Measurements from ENCODE around the gene PDYN.

The PDYN gene

DNA sequence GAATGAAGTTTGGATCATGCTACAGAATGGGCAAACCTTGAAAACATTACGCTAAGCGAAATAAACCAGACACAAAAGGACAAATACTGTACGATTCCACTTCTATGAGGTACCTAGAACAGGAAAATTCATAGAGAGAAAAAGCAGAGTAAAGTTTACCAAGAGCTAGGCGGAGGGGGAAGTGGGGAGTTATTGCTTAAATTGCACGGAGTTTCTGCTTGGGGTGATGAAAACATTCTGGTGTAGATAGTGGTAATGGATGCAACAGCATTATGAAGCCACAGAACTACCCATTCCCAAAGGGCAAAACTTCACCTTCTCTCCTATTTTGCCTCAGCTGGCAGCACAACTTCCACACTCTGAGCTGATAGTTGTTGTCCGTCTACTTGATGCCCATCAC lies 6.4 kb upstream of the PDYN start:
- no peak overlapping the region for H3K4me3 ChIP-seq (ENCODE audit: low read length)
- peaks cover 10% of the 10 kb centered on the region for H3K27me3 ChIP-seq (ENCODE audit: control insufficient read depth, low read length)
- no peaks in the 10 kb centered on the region for H3K4me1 ChIP-seq (ENCODE audit: control insufficient read depth, low read length)
- no peaks in the 10 kb centered on the region for H3F3A ChIP-seq (ENCODE audit: control insufficient read depth, insufficient read depth)
- TF ChIP-seq EZH2phosphoT487 (IDR thresholded peaks at IDR 0.05; ENCODE audit: borderline replicate concordance, low read length): no peak
- TF ChIP-seq, protein P1, sequence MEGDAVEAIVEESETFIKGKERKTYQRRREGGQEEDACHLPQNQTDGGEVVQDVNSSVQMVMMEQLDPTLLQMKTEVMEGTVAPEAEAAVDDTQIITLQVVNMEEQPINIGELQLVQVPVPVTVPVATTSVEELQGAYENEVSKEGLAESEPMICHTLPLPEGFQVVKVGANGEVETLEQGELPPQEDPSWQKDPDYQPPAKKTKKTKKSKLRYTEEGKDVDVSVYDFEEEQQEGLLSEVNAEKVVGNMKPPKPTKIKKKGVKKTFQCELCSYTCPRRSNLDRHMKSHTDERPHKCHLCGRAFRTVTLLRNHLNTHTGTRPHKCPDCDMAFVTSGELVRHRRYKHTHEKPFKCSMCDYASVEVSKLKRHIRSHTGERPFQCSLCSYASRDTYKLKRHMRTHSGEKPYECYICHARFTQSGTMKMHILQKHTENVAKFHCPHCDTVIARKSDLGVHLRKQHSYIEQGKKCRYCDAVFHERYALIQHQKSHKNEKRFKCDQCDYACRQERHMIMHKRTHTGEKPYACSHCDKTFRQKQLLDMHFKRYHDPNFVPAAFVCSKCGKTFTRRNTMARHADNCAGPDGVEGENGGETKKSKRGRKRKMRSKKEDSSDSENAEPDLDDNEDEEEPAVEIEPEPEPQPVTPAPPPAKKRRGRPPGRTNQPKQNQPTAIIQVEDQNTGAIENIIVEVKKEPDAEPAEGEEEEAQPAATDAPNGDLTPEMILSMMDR (IDR thresholded peaks at IDR 0.05; ENCODE audit: low read depth, low read length, poor library complexity, severe bottlenecking): no peak
- H3K4me2 ChIP-seq (ENCODE audit: low read length): no peak overlapping the region
- H3K9me2 ChIP-seq (replicated peaks; ENCODE audit: control insufficient read depth, low read length): no peaks in the 10 kb centered on the region
- H3K9me3 ChIP-seq (ENCODE audit: control insufficient read depth, insufficient read depth, low read length): no peaks in the 10 kb centered on the region
- no peaks in the 10 kb centered on the region for H3K79me2 ChIP-seq (ENCODE audit: control insufficient read depth, low read length)
- H3K36me3 ChIP-seq (ENCODE audit: control insufficient read depth, low read length): no peaks in the 10 kb centered on the region
- H4K20me1 ChIP-seq (ENCODE audit: control insufficient read depth, insufficient read depth, low read depth, low read length): no peaks in the 10 kb centered on the region
- H3K27ac ChIP-seq (ENCODE audit: low read depth, low read length): no peak overlapping the region

DNA sequence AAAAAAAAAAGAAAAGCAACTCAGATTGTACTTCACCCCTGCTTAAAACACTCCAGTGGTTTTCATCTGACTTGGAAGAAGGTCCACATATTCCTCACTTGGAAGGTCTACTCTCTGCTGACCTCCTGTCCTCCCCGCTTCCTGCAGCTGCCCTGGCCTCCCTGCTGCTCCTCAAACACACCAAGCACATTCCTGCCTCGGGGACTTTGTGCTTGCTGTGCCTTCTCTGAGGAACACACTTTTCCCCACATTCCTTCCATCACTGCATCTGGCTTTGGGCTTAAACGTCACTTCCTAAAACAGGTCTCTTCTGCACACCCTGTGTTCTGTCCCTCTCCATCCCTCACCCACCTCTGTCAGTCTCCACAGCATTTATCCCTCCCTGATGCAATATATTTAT lies 4.9 kb upstream of the PDYN start:
- Histone ChIP-seq H3K9me2 (replicated peaks; ENCODE audit: control insufficient read depth, low read length) (no peaks in the 10 kb centered on the region), H3K4me3 (ENCODE audit: low read length) (no peak overlapping the region), H3K4me1 (ENCODE audit: control insufficient read depth, low read length) (no peaks in the 10 kb centered on the region), H4K20me1 (ENCODE audit: control insufficient read depth, insufficient read depth, low read depth, low read length) (no peaks in the 10 kb centered on the region), H3K4me2 (ENCODE audit: low read length) (no peak overlapping the region), H3K79me2 (ENCODE audit: control insufficient read depth, low read length) (no peaks in the 10 kb centered on the region), H3K27ac (ENCODE audit: low read depth, low read length) (no peak overlapping the region), H3F3A (ENCODE audit: control insufficient read depth, insufficient read depth) (no peaks in the 10 kb centered on the region), H3K27me3 (ENCODE audit: control insufficient read depth, low read length) (peaks cover 10% of the 10 kb centered on the region), H3K36me3 (ENCODE audit: control insufficient read depth, low read length) (no peaks in the 10 kb centered on the region), H3K9me3 (ENCODE audit: control insufficient read depth, insufficient read depth, low read length) (no peaks in the 10 kb centered on the region)
- no peak for TF ChIP-seq EZH2phosphoT487 (IDR thresholded peaks at IDR 0.05; ENCODE audit: borderline replicate concordance, low read length)
- TF ChIP-seq, protein P1 (IDR thresholded peaks at IDR 0.05; ENCODE audit: low read depth, low read length, poor library complexity, severe bottlenecking): no peak

DNA sequence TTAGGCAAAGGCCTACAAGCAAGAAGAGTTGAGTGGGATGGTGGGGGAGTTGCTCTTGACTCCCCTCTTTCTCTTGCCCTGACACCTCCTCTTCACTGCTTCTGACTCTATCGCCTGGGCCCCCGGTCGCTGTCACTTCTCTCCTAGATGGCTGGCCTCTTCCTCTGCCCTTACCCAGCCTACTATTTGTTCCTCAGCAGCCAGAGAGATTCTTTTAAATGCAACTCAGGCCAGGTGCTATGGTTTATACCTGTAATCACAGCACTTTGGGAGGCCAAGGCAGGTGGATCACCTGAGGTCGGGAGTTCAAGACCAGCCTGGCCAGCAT lies 4.3 kb upstream of the PDYN start:
- no peak overlapping the region for H3K27ac ChIP-seq (ENCODE audit: low read depth, low read length)
- H3K4me2 ChIP-seq (ENCODE audit: low read length): no peak overlapping the region
- H3K4me1 ChIP-seq (ENCODE audit: control insufficient read depth, low read length): no peaks in the 10 kb centered on the region
- H3K9me2 ChIP-seq (replicated peaks; ENCODE audit: control insufficient read depth, low read length): no peaks in the 10 kb centered on the region
- H3K9me3 ChIP-seq (ENCODE audit: control insufficient read depth, insufficient read depth, low read length): no peaks in the 10 kb centered on the region
- H4K20me1 ChIP-seq (ENCODE audit: control insufficient read depth, insufficient read depth, low read depth, low read length): no peaks in the 10 kb centered on the region
- H3K27me3 ChIP-seq (ENCODE audit: control insufficient read depth, low read length): peaks cover 12% of the 10 kb centered on the region
- no peak for TF ChIP-seq EZH2phosphoT487 (IDR thresholded peaks at IDR 0.05; ENCODE audit: borderline replicate concordance, low read length)
- TF ChIP-seq, protein P1 (IDR thresholded peaks at IDR 0.05; ENCODE audit: low read depth, low read length, poor library complexity, severe bottlenecking): no peak
- no peak overlapping the region for H3K4me3 ChIP-seq (ENCODE audit: low read length)
- no peaks in the 10 kb centered on the region for H3F3A ChIP-seq (ENCODE audit: control insufficient read depth, insufficient read depth)
- H3K79me2 ChIP-seq (ENCODE audit: control insufficient read depth, low read length): no peaks in the 10 kb centered on the region
- H3K36me3 ChIP-seq (ENCODE audit: control insufficient read depth, low read length): no peaks in the 10 kb centered on the region
